Measurements from ENCODE around the gene ADGRB2.

GRCh38 chr1:31747304-31747703 lies 16.8 kb downstream of the ADGRB2 start:
- TF ChIP-seq USF2 (IDR thresholded peaks at IDR 0.05; ENCODE audit: low read depth, low read length) (no peak), CTCF (conservative IDR thresholded peaks at IDR 0.05; ENCODE audit: low read depth, low read length) (no peak), MAFK (IDR thresholded peaks at IDR 0.05; ENCODE audit: low read depth, low read length) (no peak), POLR2A (IDR thresholded peaks at IDR 0.05; ENCODE audit: low read depth, low read length) (no peak), RFX5 (IDR thresholded peaks at IDR 0.05; ENCODE audit: low read depth, low read length) (no peak), CHD1 (IDR thresholded peaks at IDR 0.05; ENCODE audit: low read depth, low read length) (no peak)

Data from IMR-90 (cell line).